Adrenal gland (tissue), 12 donors: Measurements from ENCODE around the gene DOCK3. TPM values are rescaled to one million over a fixed set of nuclear protein-coding genes. Genes with fewer than 3 reads are reported as not detected.
"Not testable (repeated sequence)": the region's sequence is repeated elsewhere in the genome, so short reads cannot be mapped to it uniquely, and the experiment has no call there.

Experiments used
- DNase-seq, 7 donors: peaks; one replicate each; pipeline ENCODE4 v3.0.0-alpha.2; 2019 to 2020
- H3K27ac ChIP-seq, 5 donors: fragments of 200-600 bp; sonication (generic) in 4 of 5; 1 replicate in 3 of 5; 2 replicates in 2 of 5; pipeline versions ENCODE4 v1.5.1 to v1.8.0; 2016 to 2020; ENCODE audit warnings: mild to moderate bottlenecking in 1 of 5
- H3K27me3 ChIP-seq: fragments of 200-600 bp; 2 replicates; pipeline ENCODE4 v1.8.0; 2021
- H3K36me3 ChIP-seq, 2 donors: fragments of 200-600 bp; replicated peaks in 1 of 2; 1 replicate in 1 of 2; 2 replicates in 1 of 2; pipeline versions ENCODE4 v1.5.1 to v1.8.0; 2018 to 2022
- H3K4me1 ChIP-seq, 2 donors: fragments of 200-600 bp; replicated peaks in 1 of 2; 1 replicate in 1 of 2; 2 replicates in 1 of 2; pipeline versions ENCODE4 v1.5.1 to v1.8.0; 2018 to 2021
- H3K4me3 ChIP-seq, 4 donors: fragments of 200-600 bp; sonication (generic) in 3 of 4; one replicate each; pipeline ENCODE4 v1.5.1; 2016 to 2018
- H3K9me3 ChIP-seq, 3 donors: fragments of 200-600 bp; sonication (generic) in 1 of 3; replicated peaks in 1 of 3; 1 replicate in 2 of 3; 2 replicates in 1 of 3; pipeline versions ENCODE4 v1.5.1 to v1.8.0; 2016 to 2021
- CTCF ChIP-seq, 6 experiments: fragments of 450-650 bp in 4 of 6; fragments of 200-600 bp in 2 of 6; sonication (generic) in 1 of 6; IDR thresholded peaks; 1 replicate in 5 of 6; 2 replicates in 1 of 6; pipeline versions ENCODE4 v1.5.1 to v1.8.0; 2016 to 2021; ENCODE audit warnings: antibody characterized with exemption in 6 of 6, mild to moderate bottlenecking in 2 of 6, moderate library complexity in 1 of 6
- POLR2A ChIP-seq, 2 donors: fragments of 450-650 bp; IDR thresholded peaks; one replicate each; pipeline ENCODE4 v1.6.1; 2017; ENCODE audit warnings: antibody characterized with exemption in 2 of 2, mild to moderate bottlenecking in 2 of 2, moderate library complexity in 1 of 2
- WGBS, 4 donors: extraction: QIAGEN DNeasy Blood & Tissue Kit in 2 of 4; methylation state at CpG; one replicate each; pipeline versions ENCODE4 v1.1.5 to v1.1.7; 2013 to 2017; 5-methylcytosine and 5-hydroxymethylcytosine counted together
- intact Hi-C, 2 donors: fragments of 100-400 bp; cut with DNase I; formaldehyde crosslinking; loops; one replicate each; pipeline versions ENCODE4 v1.14.1 to v1.15.0; 2022 to 2023
- polyA plus RNA-seq, 3 donors: library from polyadenylated mRNA; stranded (reverse); fragments of 200-250 nt in 2 of 3; fragments of 350-450 nt in 1 of 3; fragmentation: Illumina TruSeq in 1 of 3; extraction: RNeasy Lipid Tissue Mini Kit (QIAGEN cat#74804) in 1 of 3; gene quantifications; one replicate each; pipeline ENCODE4 v1.2.3, GENCODE V29; 2013 to 2014
- total RNA-seq, 9 donors: library from RNA; depleted of rRNA in 4 of 9; stranded (reverse); fragments of >200 nt in 4 of 9; fragments of 120-200 nt in 1 of 9; fragmentation: NEBNext Ultra II Directional in 1 of 9; extraction: Animal tissue kit (Norgen Biotek cat#: 25700) in 1 of 9; gene quantifications; one replicate each; pipeline versions ENCODE4 v1.1.0 to v1.2.4, GENCODE V29; 2013 to 2023
- donor health status: healthy with polysubstance abuse.
- donor health status: Bipolar disorder and iron deficiency.
- donor health status: DM: yes; HTN: yes; CAD: no.
- donor health status: DM: no; HTN: no; CAD: no.
- donor health status: DM: no; HTN: no; CAD: no.
- donor health status: DM: yes; HTN: yes; CAD: no.

Gene DOCK3
- total and polyA plus RNA-seq, 12 donors = 0.72 to 8.6 (median 2.9) TPM

GRCh38 chr3:51110586-51110985, 435.9 kb downstream of the DOCK3 start:
- no peaks in the 10 kb centered on the region for H3K27me3 ChIP-seq
- DNase-seq = peak in 2 of 7 donors; percentile 21 to 30
- WGBS, 4 donors = 45 to 54% (median 47%) methylated on average over 3 of the region's 3 CpGs
- H3K9me3 ChIP-seq = no peaks in the 10 kb centered on the region
- intact Hi-C loops = no loop called here
- H3K4me1 ChIP-seq = peaks cover 0 to 6% of the 10 kb centered on the region in 2 donors
- H3K27ac ChIP-seq = peak overlapping the region in 4 of 5 donors; percentile 25 to 66 (median 47)
- TF ChIP-seq POLR2A (IDR thresholded peaks at IDR 0.05) (no peak), CTCF (IDR thresholded peaks at IDR 0.05) (no peak)
- no peaks in the 10 kb centered on the region for H3K36me3 ChIP-seq
- no peak overlapping the region for H3K4me3 ChIP-seq

- TF ChIP-seq POLR2A (IDR thresholded peaks at IDR 0.05) (no peak), CTCF (IDR thresholded peaks at IDR 0.05) (no peak)
- H3K4me3 ChIP-seq = no peak overlapping the region
- intact Hi-C loops = no loop called here
- H3K27ac ChIP-seq = no peak overlapping the region
- H3K9me3 ChIP-seq = no peaks in the 10 kb centered on the region
- H3K27me3 ChIP-seq = no peaks in the 10 kb centered on the region
- 85 to 94% (median 91%) methylated on average over 2 of the region's 2 CpGs for WGBS, 4 donors
- H3K36me3 ChIP-seq = no peaks in the 10 kb centered on the region
- no peaks in the 10 kb centered on the region for H3K4me1 ChIP-seq
- DNase-seq = no peak
These were observed 448.2 kb downstream of the DOCK3 start for GRCh38 chr3:51122944-51123343.

- no peak for DNase-seq
- intact Hi-C loops = no loop called here
- Histone ChIP-seq H3K4me1 (no peaks in the 10 kb centered on the region), H3K4me3 (no peak overlapping the region), H3K27ac (no peak overlapping the region), H3K27me3 (no peaks in the 10 kb centered on the region), H3K9me3 (no peaks in the 10 kb centered on the region), H3K36me3 (no peaks in the 10 kb centered on the region)
- TF ChIP-seq CTCF (IDR thresholded peaks at IDR 0.05) = no peak
- no peak for TF ChIP-seq POLR2A (IDR thresholded peaks at IDR 0.05)
- 91 to 100% (median 92%) methylated on average over 1 to 3 of the region's 3 CpGs for WGBS, 4 donors
These were observed 448.8 kb downstream of the DOCK3 start for GRCh38 chr3:51123531-51123930.

- H3K4me1 ChIP-seq, H3K4me3 ChIP-seq, DNase-seq, H3K27me3 ChIP-seq, H3K36me3 ChIP-seq, H3K9me3 ChIP-seq, H3K27ac ChIP-seq, intact Hi-C loops: not testable (repeated sequence)
- 92 to 100% (median 96%) methylated on average over 1 of the region's 1 CpG for WGBS, 4 donors
These were observed 456.9 kb downstream of the DOCK3 start for GRCh38 chr3:51131607-51132006.

GRCh38 chr3:51137715-51138114, 463.0 kb downstream of the DOCK3 start:
- no peaks in the 10 kb centered on the region for H3K4me1 ChIP-seq
- 85 to 93% (median 89%) methylated on average over 1 of the region's 1 CpG for WGBS, 4 donors

More at GRCh38 chr3:51137715-51138114, 463.0 kb downstream of the DOCK3 start:
- H3K27me3 ChIP-seq = no peaks in the 10 kb centered on the region
- H3K36me3 ChIP-seq = no peaks in the 10 kb centered on the region
- H3K9me3 ChIP-seq = no peaks in the 10 kb centered on the region
- no peak overlapping the region for H3K27ac ChIP-seq
- TF ChIP-seq CTCF (IDR thresholded peaks at IDR 0.05) = no peak
- TF ChIP-seq POLR2A (IDR thresholded peaks at IDR 0.05) = no peak
- no peak overlapping the region for H3K4me3 ChIP-seq
- DNase-seq = no peak
- intact Hi-C loops = no loop called here
